GM18951 (cell line): ENCODE measurements around the gene PRPSAP1.

Experiments used
- POLR2A ChIP-seq: IDR thresholded peaks from 4 replicates; pipeline ENCODE4 v1.6.1; 2011; ENCODE audit warnings: mild to moderate bottlenecking; ENCODE audit not compliant: insufficient read length, insufficient read depth; ENCODE audit errors: extremely low read depth
- in situ Hi-C: fragments of 300-500 bp; cut with MboI; formaldehyde crosslinking; loops from one replicate; pipeline ENCODE4 v1.12.0; 2022; ENCODE audit warnings: low sequenced_read_pairs, mixed read lengths, inconsistent platforms; ENCODE audit not compliant: unreplicated experiment

Gene PRPSAP1

GRCh38 chr17:76386966-76387765 lies 33.5 kb upstream of the PRPSAP1 start:
- no peak for TF ChIP-seq POLR2A
- in situ Hi-C loops: no loop called here

GRCh38 chr17:76385892-76386786 lies 32.4 kb upstream of the PRPSAP1 start:
- TF ChIP-seq POLR2A: no peak
- in situ Hi-C loops: no loop called here

- in situ Hi-C loops: no loop called here
- no peak for TF ChIP-seq POLR2A
Observed at GRCh38 chr17:76384987-76385891, 31.5 kb upstream of the PRPSAP1 start.

- peak; percentile 44 for TF ChIP-seq POLR2A
- in situ Hi-C loops: no loop called here
Observed at GRCh38 chr17:76384222-76384986, 30.7 kb upstream of the PRPSAP1 start, which contains the start of gene SPHK1. SPHK1 (plus strand) TSS chr17:76384609; CDS start chr17:76385645, 1,036 bp downstream.

- peak; percentile 1 for TF ChIP-seq POLR2A
Observed at GRCh38 chr17:76383546-76384221, 30.0 kb upstream of the PRPSAP1 start.

GRCh38 chr17:76382803-76383545 lies 29.3 kb upstream of the PRPSAP1 start:
- peak; percentile 21 for TF ChIP-seq POLR2A
- in situ Hi-C loops: no loop called here

More at GRCh38 chr17:76383546-76384221, 30.0 kb upstream of the PRPSAP1 start:
- in situ Hi-C loops: no loop called here

- in situ Hi-C loops: no loop called here
- TF ChIP-seq POLR2A: no peak
Observed at GRCh38 chr17:76382351-76382802, 28.7 kb upstream of the PRPSAP1 start.

GRCh38 chr17:76381633-76382350 lies 28.1 kb upstream of the PRPSAP1 start:
- no peak for TF ChIP-seq POLR2A
- in situ Hi-C loops: no loop called here

- no peak for TF ChIP-seq POLR2A
- in situ Hi-C loops: no loop called here
Observed at GRCh38 chr17:76379646-76380376, 26.1 kb upstream of the PRPSAP1 start.

GRCh38 chr17:76379275-76379641 lies 25.5 kb upstream of the PRPSAP1 start:
- in situ Hi-C loops: no loop called here
- TF ChIP-seq POLR2A: no peak
